Ishikawa (cell line): ENCODE results near the gene GABRA5.

Source experiments
- EP300 ChIP-seq: IDR thresholded peaks from 2 replicates; pipeline ENCODE4 v1.6.1; 2012; ENCODE audit warnings: borderline replicate concordance
- REST ChIP-seq: IDR thresholded peaks from 2 replicates; pipeline ENCODE4 v1.6.1; 2012; ENCODE audit warnings: low read depth, mild to moderate bottlenecking
- YY1 ChIP-seq: IDR thresholded peaks from 2 replicates; pipeline ENCODE4 v1.6.1; 2012; ENCODE audit warnings: low read depth
- ZBTB7A ChIP-seq: IDR thresholded peaks from 2 replicates; pipeline ENCODE4 v1.6.1; 2012; ENCODE audit warnings: low read depth

GRCh38 chr15:26971271-26972018 lies 104.6 kb downstream of the GABRA5 start:
- TF ChIP-seq REST, result no peak
- TF ChIP-seq EP300, result no peak
- TF ChIP-seq YY1, result no peak
- no peak for TF ChIP-seq ZBTB7A
